SK-N-SH treated with all-trans-retinoic acid at 6 μM for 48 hours (cell line): ENCODE data around the gene CELSR3.

Experiments
- ATAC-seq: fragments of 200-7000 bp; cut with Tn5 transposase; 3 replicates; pipeline ENCODE4 v1.9.1; 2020; ENCODE audit warnings: mild to moderate bottlenecking, moderate library complexity
- ARNTL ChIP-seq: fragments of 450-650 bp; formaldehyde crosslinking; IDR thresholded peaks from 2 replicates; pipeline ENCODE4 v1.5.0; 2020; ENCODE audit warnings: low read depth, mild to moderate bottlenecking, moderate library complexity, borderline replicate concordance
- CSDC2 ChIP-seq: fragments of 250-450 bp; sonication (Bioruptor Pico); IDR thresholded peaks from 2 replicates; pipeline ENCODE4 v1.5.0; 2020; ENCODE audit warnings: mild to moderate bottlenecking, moderate library complexity
- ESRRG ChIP-seq: fragments of 250-450 bp; sonication (Bioruptor Pico); IDR thresholded peaks from 2 replicates; pipeline ENCODE4 v1.6.1; 2021; ENCODE audit warnings: mild to moderate bottlenecking
- ISL1 ChIP-seq: fragments of 250-450 bp; sonication (Bioruptor Pico); IDR thresholded peaks from 2 replicates; pipeline ENCODE4 v2.1.2; 2022; ENCODE audit warnings: mild to moderate bottlenecking, moderate library complexity
- OSR1 ChIP-seq: fragments of 250-450 bp; sonication (Bioruptor Pico); IDR thresholded peaks from 2 replicates; pipeline ENCODE4 v1.8.0; 2022; ENCODE audit warnings: moderate library complexity, mild to moderate bottlenecking, inconsistent platforms
- RARB ChIP-seq: fragments of 250-450 bp; sonication (Bioruptor Pico); IDR thresholded peaks from 2 replicates; pipeline ENCODE4 v1.8.0; 2021; ENCODE audit warnings: mild to moderate bottlenecking, moderate library complexity
- SNAI2 ChIP-seq: fragments of 250-450 bp; sonication (Bioruptor Pico); IDR thresholded peaks from 2 replicates; pipeline ENCODE4 v1.5.0; 2020; ENCODE audit warnings: mild to moderate bottlenecking, moderate library complexity
- TCF4 ChIP-seq: fragments of 250-450 bp; sonication (Bioruptor Pico); IDR thresholded peaks from 2 replicates; pipeline ENCODE4 v1.8.0; 2021; ENCODE audit warnings: mild to moderate bottlenecking, moderate library complexity, borderline replicate concordance
- TOX ChIP-seq: fragments of 250-450 bp; sonication (Bioruptor Pico); IDR thresholded peaks from 2 replicates; pipeline ENCODE4 v1.8.0; 2021; ENCODE audit warnings: mild to moderate bottlenecking, moderate library complexity, borderline replicate concordance
- ZC3H10 ChIP-seq: fragments of 250-450 bp; sonication (Bioruptor Pico); IDR thresholded peaks from 2 replicates; pipeline ENCODE4 v1.5.1; 2021; ENCODE audit warnings: mild to moderate bottlenecking, moderate library complexity
- ZFP3 ChIP-seq: fragments of 250-450 bp; sonication (Bioruptor Pico); IDR thresholded peaks from 2 replicates; pipeline ENCODE4 v1.5.0; 2020; ENCODE audit warnings: mild to moderate bottlenecking, moderate library complexity
- ZFP30 ChIP-seq: fragments of 450-650 bp; formaldehyde crosslinking; IDR thresholded peaks from 2 replicates; pipeline ENCODE4 v1.5.0; 2022; ENCODE audit warnings: mild to moderate bottlenecking, moderate library complexity
- ZNF565 ChIP-seq: fragments of 450-650 bp; formaldehyde crosslinking; conservative IDR thresholded peaks from 2 replicates; pipeline ENCODE4 v1.5.0; 2020; ENCODE audit warnings: low read depth, mild to moderate bottlenecking, moderate library complexity
- ZNF70 ChIP-seq: fragments of 450-650 bp; formaldehyde crosslinking; IDR thresholded peaks from 2 replicates; pipeline ENCODE4 v1.5.0; 2020; ENCODE audit warnings: mild to moderate bottlenecking, moderate library complexity
- ZNF8 ChIP-seq: fragments of 450-650 bp; formaldehyde crosslinking; IDR thresholded peaks from 2 replicates; pipeline ENCODE4 v1.5.0; 2020; ENCODE audit warnings: mild to moderate bottlenecking, moderate library complexity
- TF ChIP-seq, protein P1 (sequence below): fragments of 250-450 bp; sonication (Bioruptor Pico); IDR thresholded peaks from 2 replicates; pipeline ENCODE4 v1.8.0; 2020; ENCODE audit warnings: mild to moderate bottlenecking, moderate library complexity, borderline replicate concordance
- TF ChIP-seq, protein P2 (sequence below): fragments of 250-450 bp; sonication (Bioruptor Pico); IDR thresholded peaks from 2 replicates; pipeline ENCODE4 v1.5.1; 2021; ENCODE audit warnings: mild to moderate bottlenecking, moderate library complexity
- TF ChIP-seq, protein P3 (sequence below): fragments of 250-450 bp; sonication (Bioruptor Pico); IDR thresholded peaks from 2 replicates; pipeline ENCODE4 v1.5.1; 2020; ENCODE audit warnings: low read depth, mild to moderate bottlenecking, moderate library complexity
- TF ChIP-seq, protein P4 (sequence below): fragments of 250-450 bp; sonication (Bioruptor Pico); IDR thresholded peaks from 2 replicates; pipeline ENCODE4 v1.8.0; 2021; ENCODE audit warnings: low read depth, mild to moderate bottlenecking, moderate library complexity, borderline replicate concordance
- TF ChIP-seq, protein P5 (sequence below): fragments of 250-450 bp; sonication (Bioruptor Pico); IDR thresholded peaks from 2 replicates; pipeline ENCODE4 v1.5.0; 2020; ENCODE audit warnings: mild to moderate bottlenecking, moderate library complexity

Gene CELSR3

DNA sequence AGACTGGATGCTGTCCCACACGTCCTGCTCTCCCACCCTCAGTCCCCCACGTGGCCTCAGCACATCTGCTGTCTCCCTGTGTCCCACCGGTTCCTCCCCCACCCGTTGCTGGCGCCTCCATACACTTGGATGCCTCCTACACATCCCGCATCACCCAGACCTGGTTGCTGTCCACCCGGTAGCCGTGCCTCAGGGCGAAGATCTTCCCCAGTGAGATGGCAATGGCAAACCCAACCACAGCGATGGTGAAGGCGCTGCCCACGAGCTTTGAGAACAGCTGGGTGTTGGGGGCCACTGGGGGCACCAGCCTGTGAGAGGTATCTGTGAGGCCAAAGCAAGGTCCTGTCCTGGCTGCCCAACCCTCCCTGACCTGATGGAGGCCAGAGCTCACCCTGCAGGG lies 31.9 kb downstream of the CELSR3 start:
- ATAC-seq, result no peak
- TF ChIP-seq ZNF8 (no peak), ZFP30 (CRISPR knock-in tag) (no peak), SNAI2 (CRISPR knock-in tag) (no peak), TCF4 (CRISPR knock-in tag) (no peak), CSDC2 (no peak), RARB (CRISPR knock-in tag) (no peak), TOX (CRISPR knock-in tag) (no peak), ARNTL (no peak), ZFP3 (CRISPR knock-in tag) (no peak), ZNF70 (no peak), ESRRG (CRISPR knock-in tag) (no peak), OSR1 (CRISPR knock-in tag) (no peak), ZNF565 (CRISPR knock-in tag) (no peak)
- TF ChIP-seq, protein P1, sequence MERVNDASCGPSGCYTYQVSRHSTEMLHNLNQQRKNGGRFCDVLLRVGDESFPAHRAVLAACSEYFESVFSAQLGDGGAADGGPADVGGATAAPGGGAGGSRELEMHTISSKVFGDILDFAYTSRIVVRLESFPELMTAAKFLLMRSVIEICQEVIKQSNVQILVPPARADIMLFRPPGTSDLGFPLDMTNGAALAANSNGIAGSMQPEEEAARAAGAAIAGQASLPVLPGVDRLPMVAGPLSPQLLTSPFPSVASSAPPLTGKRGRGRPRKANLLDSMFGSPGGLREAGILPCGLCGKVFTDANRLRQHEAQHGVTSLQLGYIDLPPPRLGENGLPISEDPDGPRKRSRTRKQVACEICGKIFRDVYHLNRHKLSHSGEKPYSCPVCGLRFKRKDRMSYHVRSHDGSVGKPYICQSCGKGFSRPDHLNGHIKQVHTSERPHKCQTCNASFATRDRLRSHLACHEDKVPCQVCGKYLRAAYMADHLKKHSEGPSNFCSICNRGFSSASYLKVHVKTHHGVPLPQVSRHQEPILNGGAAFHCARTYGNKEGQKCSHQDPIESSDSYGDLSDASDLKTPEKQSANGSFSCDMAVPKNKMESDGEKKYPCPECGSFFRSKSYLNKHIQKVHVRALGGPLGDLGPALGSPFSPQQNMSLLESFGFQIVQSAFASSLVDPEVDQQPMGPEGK, result no peak
- TF ChIP-seq, protein P2, sequence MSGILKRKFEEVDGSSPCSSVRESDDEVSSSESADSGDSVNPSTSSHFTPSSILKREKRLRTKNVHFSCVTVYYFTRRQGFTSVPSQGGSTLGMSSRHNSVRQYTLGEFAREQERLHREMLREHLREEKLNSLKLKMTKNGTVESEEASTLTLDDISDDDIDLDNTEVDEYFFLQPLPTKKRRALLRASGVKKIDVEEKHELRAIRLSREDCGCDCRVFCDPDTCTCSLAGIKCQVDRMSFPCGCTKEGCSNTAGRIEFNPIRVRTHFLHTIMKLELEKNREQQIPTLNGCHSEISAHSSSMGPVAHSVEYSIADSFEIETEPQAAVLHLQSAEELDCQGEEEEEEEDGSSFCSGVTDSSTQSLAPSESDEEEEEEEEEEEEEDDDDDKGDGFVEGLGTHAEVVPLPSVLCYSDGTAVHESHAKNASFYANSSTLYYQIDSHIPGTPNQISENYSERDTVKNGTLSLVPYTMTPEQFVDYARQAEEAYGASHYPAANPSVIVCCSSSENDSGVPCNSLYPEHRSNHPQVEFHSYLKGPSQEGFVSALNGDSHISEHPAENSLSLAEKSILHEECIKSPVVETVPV (CRISPR knock-in tag), result no peak
- TF ChIP-seq, protein P3, sequence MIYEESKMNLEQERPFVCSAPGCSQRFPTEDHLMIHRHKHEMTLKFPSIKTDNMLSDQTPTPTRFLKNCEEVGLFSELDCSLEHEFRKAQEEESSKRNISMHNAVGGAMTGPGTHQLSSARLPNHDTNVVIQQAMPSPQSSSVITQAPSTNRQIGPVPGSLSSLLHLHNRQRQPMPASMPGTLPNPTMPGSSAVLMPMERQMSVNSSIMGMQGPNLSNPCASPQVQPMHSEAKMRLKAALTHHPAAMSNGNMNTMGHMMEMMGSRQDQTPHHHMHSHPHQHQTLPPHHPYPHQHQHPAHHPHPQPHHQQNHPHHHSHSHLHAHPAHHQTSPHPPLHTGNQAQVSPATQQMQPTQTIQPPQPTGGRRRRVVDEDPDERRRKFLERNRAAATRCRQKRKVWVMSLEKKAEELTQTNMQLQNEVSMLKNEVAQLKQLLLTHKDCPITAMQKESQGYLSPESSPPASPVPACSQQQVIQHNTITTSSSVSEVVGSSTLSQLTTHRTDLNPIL, result no peak
- TF ChIP-seq, protein P4, sequence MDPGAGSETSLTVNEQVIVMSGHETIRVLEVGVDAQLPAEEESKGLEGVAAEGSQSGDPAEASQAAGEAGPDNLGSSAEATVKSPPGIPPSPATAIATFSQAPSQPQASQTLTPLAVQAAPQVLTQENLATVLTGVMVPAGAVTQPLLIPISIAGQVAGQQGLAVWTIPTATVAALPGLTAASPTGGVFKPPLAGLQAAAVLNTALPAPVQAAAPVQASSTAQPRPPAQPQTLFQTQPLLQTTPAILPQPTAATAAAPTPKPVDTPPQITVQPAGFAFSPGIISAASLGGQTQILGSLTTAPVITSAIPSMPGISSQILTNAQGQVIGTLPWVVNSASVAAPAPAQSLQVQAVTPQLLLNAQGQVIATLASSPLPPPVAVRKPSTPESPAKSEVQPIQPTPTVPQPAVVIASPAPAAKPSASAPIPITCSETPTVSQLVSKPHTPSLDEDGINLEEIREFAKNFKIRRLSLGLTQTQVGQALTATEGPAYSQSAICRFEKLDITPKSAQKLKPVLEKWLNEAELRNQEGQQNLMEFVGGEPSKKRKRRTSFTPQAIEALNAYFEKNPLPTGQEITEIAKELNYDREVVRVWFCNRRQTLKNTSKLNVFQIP (CRISPR knock-in tag), result no peak

DNA sequence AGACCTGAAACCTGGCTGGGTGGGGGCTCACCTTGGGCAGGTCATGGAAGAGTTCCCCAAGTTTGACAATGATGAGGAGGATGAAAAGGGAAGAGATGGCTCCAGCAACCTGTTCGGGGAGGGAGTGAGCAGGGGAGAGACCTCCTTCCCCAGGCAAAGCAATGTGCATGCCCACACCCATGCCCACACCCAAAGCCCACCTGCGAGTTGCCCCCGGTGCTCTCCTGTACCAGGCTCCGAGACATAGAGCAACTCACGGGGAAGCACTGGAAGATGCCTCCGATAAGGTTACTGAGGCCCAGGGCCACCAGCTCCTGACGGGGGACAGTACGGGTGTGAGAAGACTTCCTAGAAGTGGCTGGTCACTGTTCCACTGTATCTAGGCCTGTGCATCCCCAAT lies 32.3 kb downstream of the CELSR3 start:
- no peak for ATAC-seq
- TF ChIP-seq CSDC2, result no peak
- TF ChIP-seq, protein P1, result no peak
- TF ChIP-seq, protein P5, sequence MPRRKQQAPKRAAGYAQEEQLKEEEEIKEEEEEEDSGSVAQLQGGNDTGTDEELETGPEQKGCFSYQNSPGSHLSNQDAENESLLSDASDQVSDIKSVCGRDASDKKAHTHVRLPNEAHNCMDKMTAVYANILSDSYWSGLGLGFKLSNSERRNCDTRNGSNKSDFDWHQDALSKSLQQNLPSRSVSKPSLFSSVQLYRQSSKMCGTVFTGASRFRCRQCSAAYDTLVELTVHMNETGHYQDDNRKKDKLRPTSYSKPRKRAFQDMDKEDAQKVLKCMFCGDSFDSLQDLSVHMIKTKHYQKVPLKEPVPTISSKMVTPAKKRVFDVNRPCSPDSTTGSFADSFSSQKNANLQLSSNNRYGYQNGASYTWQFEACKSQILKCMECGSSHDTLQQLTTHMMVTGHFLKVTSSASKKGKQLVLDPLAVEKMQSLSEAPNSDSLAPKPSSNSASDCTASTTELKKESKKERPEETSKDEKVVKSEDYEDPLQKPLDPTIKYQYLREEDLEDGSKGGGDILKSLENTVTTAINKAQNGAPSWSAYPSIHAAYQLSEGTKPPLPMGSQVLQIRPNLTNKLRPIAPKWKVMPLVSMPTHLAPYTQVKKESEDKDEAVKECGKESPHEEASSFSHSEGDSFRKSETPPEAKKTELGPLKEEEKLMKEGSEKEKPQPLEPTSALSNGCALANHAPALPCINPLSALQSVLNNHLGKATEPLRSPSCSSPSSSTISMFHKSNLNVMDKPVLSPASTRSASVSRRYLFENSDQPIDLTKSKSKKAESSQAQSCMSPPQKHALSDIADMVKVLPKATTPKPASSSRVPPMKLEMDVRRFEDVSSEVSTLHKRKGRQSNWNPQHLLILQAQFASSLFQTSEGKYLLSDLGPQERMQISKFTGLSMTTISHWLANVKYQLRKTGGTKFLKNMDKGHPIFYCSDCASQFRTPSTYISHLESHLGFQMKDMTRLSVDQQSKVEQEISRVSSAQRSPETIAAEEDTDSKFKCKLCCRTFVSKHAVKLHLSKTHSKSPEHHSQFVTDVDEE (CRISPR knock-in tag), result no peak
- no peak for TF ChIP-seq ZFP3 (CRISPR knock-in tag)
- TF ChIP-seq ZNF8, result no peak
- TF ChIP-seq TOX (CRISPR knock-in tag), result no peak
- no peak for TF ChIP-seq ESRRG (CRISPR knock-in tag)
- TF ChIP-seq RARB (CRISPR knock-in tag), result no peak
- TF ChIP-seq, all 23 proteins: peak for 0

DNA sequence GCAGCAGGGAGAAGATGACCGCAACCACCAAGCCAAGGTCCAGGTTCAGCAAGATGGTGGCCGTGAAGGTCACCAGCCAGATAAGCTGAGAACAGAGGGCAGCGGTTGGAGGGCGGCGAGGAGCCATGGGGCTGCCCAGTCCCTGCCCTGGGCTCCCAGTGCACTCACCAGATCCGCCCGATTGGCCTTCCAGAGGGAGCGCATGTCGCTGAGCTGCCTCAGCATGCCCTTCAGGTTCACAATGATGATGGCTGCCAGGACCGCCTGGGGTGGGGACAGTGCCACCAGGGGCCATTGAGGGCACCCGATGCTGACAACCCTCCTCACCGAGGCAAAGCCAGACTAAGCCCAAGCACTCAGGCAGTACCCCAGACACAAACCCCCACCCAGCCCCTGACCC lies 32.8 kb downstream of the CELSR3 start:
- TF ChIP-seq ISL1 (CRISPR knock-in tag) (no peak), ZC3H10 (no peak), ESRRG (CRISPR knock-in tag) (no peak), ZFP3 (CRISPR knock-in tag) (no peak), OSR1 (CRISPR knock-in tag) (no peak), ZNF70 (no peak)
- TF ChIP-seq, protein P3, result no peak
- no peak for ATAC-seq
